Calu3 (cell line): Measurements from ENCODE around the gene RANBP1. TPM values are rescaled to one million over a fixed set of nuclear protein-coding genes. Genes with fewer than 3 reads are reported as not detected.

Experiments used
- BruUV-seq: library from RNA; stranded (reverse); fragments of 400-500 nt; replicated peaks from 2 replicates; lab custom pipeline; 2021; lab: Mats Ljungman, UMichigan
- CTCF ChIA-PET: fragments of 300-600 bp; sonication (Branson Sonifier 250); formaldehyde crosslinking; loops from one replicate; lab custom pipeline; 2022; ENCODE audit warnings: antibody characterized with exemption; lab: Charles Lee
- DNase-seq: peaks from one replicate; pipeline ENCODE4 v3.0.0; 2022
- H3K27ac Mint-ChIP-seq: one replicate; pipeline ENCODE4 v1.8.0; 2022; ENCODE audit warnings: mixed read lengths; ENCODE audit not compliant: unreplicated experiment
- H3K27me3 Mint-ChIP-seq: one replicate; pipeline ENCODE4 v1.8.0; 2022; ENCODE audit warnings: mixed read lengths; ENCODE audit not compliant: unreplicated experiment
- H3K36me3 Mint-ChIP-seq: one replicate; pipeline ENCODE4 v1.8.0; 2022; ENCODE audit warnings: mild to moderate bottlenecking, moderate library complexity, mixed read lengths; ENCODE audit not compliant: insufficient read depth, unreplicated experiment
- H3K4me1 Mint-ChIP-seq: one replicate; pipeline ENCODE4 v1.8.0; 2022; ENCODE audit warnings: mild to moderate bottlenecking, low read depth, mixed read lengths; ENCODE audit not compliant: unreplicated experiment
- H3K4me3 Mint-ChIP-seq: one replicate; pipeline ENCODE4 v1.8.0; 2022; ENCODE audit warnings: mild to moderate bottlenecking, low read depth, moderate library complexity, mixed read lengths; ENCODE audit not compliant: unreplicated experiment
- H3K9me3 Mint-ChIP-seq: one replicate; pipeline ENCODE4 v1.8.0; 2022; ENCODE audit warnings: low read depth, mixed read lengths; ENCODE audit not compliant: unreplicated experiment
- CTCF ChIP-seq: fragments of 200-600 bp; IDR thresholded peaks from one replicate; pipeline ENCODE4 v1.8.0; 2022; ENCODE audit warnings: antibody characterized with exemption; ENCODE audit not compliant: unreplicated experiment
- intact Hi-C: fragments of 100-400 bp; cut with micrococcal nuclease; formaldehyde crosslinking; loops from one replicate; pipeline ENCODE4 v1.10.0; 2022; ENCODE audit not compliant: unreplicated experiment
- total RNA-seq: library from RNA; stranded (reverse); gene quantifications from 2 replicates; pipeline ENCODE4 v1.2.3, GENCODE V29; 2022

RANBP1 gene
- total RNA-seq, 1 experiment from 2014 or later: 208 TPM

GRCh38 chr22:20114506-20115475 lies 1.1 kb upstream of the RANBP1 start:
- CTCF ChIA-PET: no interaction called here
- TF ChIP-seq CTCF: no peak
- no peaks in the 10 kb centered on the region for H3K9me3 Mint-ChIP-seq
- peak overlapping the region; percentile 67 for H3K27ac Mint-ChIP-seq
- H3K36me3 Mint-ChIP-seq: peaks cover 91% of the 10 kb centered on the region
- H3K4me3 Mint-ChIP-seq: peak overlapping the region; percentile 95
- H3K27me3 Mint-ChIP-seq: no peaks in the 10 kb centered on the region
- DNase-seq: no peak
- H3K4me1 Mint-ChIP-seq: no peaks in the 10 kb centered on the region
- intact Hi-C loops: no loop called here
- no TSS peak for BruUV-seq

- Mint-ChIP-seq H3K4me1 (no peaks in the 10 kb centered on the region), H3K4me3 (peak overlapping the region; percentile 95), H3K27me3 (no peaks in the 10 kb centered on the region), H3K36me3 (peaks cover 91% of the 10 kb centered on the region), H3K9me3 (no peaks in the 10 kb centered on the region), H3K27ac (peak overlapping the region; percentile 92)
- TSS peak; percentile 57 for BruUV-seq
- DNase-seq: no peak
- CTCF ChIA-PET: interaction anchor here (0.5 to 0.8 kb wide), 2 partner anchors 8 to 689 kb away, joined by 3 to 5 read pairs; no protein-coding TSS in a partner anchor
- intact Hi-C loops: no loop called here
- no peak for TF ChIP-seq CTCF
Observed at GRCh38 chr22:20116376-20116950, 559 bp downstream of the RANBP1 start.

DNA sequence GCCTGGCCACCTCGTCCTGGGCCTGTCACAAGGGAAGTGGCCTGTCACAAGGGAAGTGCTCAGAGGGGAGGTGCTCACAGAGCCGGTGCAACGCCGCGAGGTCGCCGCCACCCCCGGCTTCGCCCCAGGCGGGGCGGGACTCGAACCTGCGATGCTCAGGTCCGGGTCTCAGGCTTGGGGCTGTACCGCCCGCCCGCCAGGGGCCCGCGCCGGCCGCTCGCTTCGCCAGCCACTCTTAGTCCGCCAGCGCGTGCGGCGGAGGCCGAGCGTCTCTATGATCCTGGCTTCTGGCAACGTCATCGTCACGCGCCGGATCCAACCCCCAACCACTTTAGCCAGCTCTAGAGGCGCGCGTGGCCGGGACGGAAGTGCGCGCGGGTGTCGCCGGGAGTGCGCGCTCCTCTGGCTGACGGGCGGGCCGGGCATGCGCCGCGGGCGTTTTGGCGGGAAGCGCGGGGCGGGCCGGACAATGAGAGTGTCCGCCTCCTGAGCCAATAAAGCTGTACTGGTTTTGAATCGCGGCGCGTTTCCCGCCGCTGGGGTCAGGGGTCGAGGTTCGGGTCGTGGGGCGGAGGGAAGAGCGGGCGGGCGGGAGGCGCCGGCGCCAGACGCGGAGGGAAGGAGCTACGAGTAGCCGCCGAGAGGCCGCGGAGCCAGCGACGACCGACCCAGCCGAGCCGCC lies 1.2 kb downstream of the RANBP1 start, which contains the start of gene TRMT2A:
TRMT2A (minus strand) TSS at position 276 of the 682 bp plus-strand sequence. CDS start 320 bp downstream, outside the sequence.
- intact Hi-C loops: no loop called here
- no TSS peak for BruUV-seq
- DNase-seq: peak; percentile 98
- H3K9me3 Mint-ChIP-seq: no peaks in the 10 kb centered on the region
- TF ChIP-seq CTCF: no peak
- no peaks in the 10 kb centered on the region for H3K4me1 Mint-ChIP-seq
- peak within 1 kb of the TSS; percentile 95 for H3K4me3 Mint-ChIP-seq
- H3K27me3 Mint-ChIP-seq: no peaks in the 10 kb centered on the region
- CTCF ChIA-PET: interaction anchor here (0.5 to 0.8 kb wide), 2 partner anchors 9 to 688 kb away, joined by 3 to 5 read pairs; no protein-coding TSS in a partner anchor
- H3K27ac Mint-ChIP-seq: peak within 1 kb of the TSS; percentile 92
- peaks cover 88% of the 10 kb centered on the region for H3K36me3 Mint-ChIP-seq

GRCh38 chr22:20117633-20118299 lies 1.9 kb downstream of the RANBP1 start:
- CTCF ChIA-PET: no interaction called here
- no peak for TF ChIP-seq CTCF
- H3K36me3 Mint-ChIP-seq: peaks cover 87% of the 10 kb centered on the region
- no peaks in the 10 kb centered on the region for H3K9me3 Mint-ChIP-seq
- no TSS peak for BruUV-seq
- H3K4me1 Mint-ChIP-seq: no peaks in the 10 kb centered on the region
- intact Hi-C loops: no loop called here
- no peaks in the 10 kb centered on the region for H3K27me3 Mint-ChIP-seq
- peak; percentile 19 for DNase-seq
- peak overlapping the region; percentile 92 for H3K27ac Mint-ChIP-seq
- H3K4me3 Mint-ChIP-seq: peak overlapping the region; percentile 95
